GM18909 (cell line): ENCODE results near the gene CDC42BPB.
"Not testable (repeated sequence)": the region's sequence is repeated elsewhere in the genome, so short reads cannot be mapped to it uniquely, and the experiment has no call there.

Source experiments
- ATAC-seq: cut with Tn5 transposase; IDR thresholded peaks from one replicate; pipeline ENCODE4 v1.9.1; 2021; ENCODE audit warnings: mild to moderate bottlenecking; ENCODE audit not compliant: unreplicated experiment, poor library complexity

The CDC42BPB gene

DNA sequence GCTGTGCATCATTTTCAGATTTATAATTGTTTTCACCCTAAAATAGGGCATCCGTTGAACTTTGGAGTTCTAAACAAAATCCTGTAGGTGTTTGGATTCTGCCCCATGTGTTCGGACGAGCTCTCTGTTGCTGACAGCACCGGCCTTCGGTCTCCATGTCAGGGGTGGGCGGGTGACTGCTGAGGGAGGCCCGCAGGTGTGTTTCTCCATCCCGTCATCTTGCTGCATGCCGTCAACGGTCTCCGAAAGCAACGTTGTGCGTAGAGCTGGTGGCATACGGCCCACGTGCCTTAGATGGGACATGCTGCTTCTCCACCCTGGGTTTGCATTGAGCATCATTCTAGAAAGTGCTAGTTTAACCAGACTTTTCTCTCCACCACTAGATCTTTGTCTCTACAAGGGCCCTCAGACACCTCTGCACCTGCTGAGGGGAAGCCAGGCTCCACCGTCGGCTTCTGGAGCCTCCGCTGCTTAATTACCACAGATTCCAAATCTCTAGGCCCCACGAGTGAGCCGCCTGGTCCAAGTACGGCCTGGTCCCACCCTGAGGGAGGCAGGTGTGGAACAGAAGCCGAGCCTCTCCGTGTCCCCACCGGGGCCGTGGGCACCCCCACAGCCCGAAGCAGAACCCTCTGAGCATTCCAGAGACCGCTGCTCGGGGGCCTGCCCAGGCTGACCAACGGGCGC lies 150.6 kb downstream of the CDC42BPB start:
- ATAC-seq, result no peak

DNA sequence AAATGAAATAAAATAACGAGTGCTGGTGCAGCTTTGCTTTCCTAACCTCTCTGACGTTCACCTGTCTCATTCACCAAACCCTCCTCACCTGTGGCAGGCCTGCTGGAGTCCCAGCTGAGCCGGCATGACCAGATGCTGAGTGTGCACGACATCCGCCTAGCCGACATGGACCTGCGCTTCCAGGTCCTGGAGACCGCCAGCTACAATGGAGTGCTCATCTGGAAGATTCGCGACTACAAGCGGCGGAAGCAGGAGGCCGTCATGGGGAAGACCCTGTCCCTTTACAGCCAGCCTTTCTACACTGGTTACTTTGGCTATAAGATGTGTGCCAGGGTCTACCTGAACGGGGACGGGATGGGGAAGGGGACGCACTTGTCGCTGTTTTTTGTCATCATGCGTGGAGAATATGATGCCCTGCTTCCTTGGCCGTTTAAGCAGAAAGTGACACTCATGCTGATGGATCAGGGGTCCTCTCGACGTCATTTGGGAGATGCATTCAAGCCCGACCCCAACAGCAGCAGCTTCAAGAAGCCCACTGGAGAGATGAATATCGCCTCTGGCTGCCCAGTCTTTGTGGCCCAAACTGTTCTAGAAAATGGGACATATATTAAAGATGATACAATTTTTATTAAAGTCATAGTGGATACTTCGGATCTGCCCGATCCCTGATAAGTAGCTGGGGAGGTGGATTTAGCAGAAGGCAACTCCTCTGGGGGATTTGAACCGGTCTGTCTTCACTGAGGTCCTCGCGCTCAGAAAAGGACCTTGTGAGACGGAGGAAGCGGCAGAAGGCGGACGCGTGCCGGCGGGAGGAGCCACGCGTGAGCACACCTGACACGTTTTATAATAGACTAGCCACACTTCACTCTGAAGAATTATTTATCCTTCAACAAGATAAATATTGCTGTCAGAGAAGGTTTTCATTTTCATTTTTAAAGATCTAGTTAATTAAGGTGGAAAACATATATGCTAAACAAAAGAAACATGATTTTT lies 151.9 kb downstream of the CDC42BPB start:
- no peak for ATAC-seq

DNA sequence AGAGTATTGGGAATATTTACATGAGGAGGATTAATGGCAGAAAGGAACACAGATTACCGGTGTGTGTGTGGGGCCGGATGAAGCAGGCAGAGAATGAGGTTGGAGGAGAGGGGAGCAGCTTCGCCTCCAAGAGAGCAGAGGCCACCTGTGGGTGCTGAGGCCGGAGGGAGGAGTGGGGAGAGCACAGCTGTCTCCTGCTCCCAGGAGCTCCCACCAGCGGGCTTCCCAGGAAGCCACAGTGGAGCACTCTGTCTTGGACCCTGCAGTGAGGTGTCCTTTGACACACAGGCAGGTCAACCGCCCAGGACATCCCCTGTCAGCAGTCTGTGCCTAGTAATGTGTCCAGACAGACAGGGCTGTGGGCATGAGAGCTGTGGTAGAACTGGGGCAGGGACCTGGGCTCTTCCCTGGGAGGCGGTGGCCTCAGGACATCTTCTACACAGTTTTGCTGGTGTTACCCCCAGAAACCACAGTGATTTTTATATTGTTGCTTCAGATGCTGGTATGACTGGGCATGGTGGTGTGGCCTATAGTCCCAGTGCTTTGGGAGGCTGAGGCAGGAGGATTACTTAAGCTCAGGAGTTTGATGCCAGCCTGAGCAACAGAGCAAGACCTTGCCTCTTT lies 153.3 kb downstream of the CDC42BPB start:
- no peak for ATAC-seq

DNA sequence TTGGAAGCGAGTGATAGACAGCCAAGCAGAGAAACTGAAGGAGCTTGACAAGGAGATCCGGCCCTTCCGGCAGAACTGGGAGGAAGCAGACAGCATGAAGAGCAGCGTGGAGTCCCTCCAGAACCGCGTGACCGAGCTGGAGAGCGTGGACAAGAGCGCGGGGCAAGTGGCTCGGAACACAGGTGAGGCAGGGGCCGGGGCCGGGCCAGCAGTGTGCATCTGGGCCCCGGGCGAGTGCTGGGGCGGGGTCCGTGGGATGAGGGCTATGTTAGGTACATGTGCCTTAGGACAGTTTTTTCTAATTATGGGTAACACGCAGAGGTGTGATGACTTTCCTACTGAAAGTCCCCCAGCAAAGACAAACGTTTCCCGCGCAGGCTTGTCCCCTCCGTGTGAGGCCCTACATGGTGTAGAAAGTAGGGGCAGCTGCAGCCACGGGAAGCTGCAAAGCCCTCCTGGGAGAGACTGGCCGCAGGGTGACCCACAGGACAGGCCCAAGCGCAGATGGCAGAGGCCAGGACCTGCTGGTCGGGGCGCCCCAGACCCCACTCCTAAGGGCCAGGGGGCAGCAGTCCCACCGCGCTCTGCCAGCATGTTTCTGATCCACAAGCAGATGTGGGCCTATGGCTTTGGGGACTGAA lies 154.0 kb downstream of the CDC42BPB start:
- ATAC-seq, result no peak

DNA sequence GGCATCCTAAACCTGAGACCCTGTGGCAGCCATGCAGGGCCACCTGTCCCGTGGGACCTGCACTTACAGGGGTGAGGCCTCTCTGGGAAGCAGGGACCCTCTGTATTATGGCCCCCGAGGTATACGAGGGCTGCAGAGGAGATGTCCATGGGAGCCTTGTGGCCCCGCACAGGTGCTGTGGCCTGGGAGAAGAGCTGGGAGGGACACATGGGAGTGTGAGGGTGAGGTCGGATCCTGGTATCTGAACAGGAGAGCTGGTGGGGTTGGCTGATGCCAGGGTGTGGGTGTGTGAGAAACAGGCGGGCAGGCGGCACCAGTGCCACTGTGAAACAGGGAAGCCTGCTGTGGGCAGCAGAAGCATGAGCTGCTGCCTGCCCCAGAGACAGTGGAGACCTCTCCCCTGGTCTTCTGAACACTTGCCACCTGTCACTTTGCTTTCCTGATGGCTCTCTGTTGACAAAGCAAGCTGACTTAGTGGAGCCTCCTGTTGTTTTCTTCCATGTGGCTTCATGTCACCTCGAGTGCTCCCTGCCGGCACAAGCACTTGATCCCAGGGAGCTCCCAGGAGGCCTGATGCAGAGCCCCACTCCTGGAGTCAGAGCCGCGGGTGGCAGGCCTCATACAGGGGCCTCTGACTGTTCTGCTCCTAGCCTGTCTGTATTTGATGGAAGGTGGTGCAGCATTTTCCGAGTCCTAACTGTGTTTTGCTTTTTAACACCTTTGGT lies 154.7 kb downstream of the CDC42BPB start:
- no peak for ATAC-seq

DNA sequence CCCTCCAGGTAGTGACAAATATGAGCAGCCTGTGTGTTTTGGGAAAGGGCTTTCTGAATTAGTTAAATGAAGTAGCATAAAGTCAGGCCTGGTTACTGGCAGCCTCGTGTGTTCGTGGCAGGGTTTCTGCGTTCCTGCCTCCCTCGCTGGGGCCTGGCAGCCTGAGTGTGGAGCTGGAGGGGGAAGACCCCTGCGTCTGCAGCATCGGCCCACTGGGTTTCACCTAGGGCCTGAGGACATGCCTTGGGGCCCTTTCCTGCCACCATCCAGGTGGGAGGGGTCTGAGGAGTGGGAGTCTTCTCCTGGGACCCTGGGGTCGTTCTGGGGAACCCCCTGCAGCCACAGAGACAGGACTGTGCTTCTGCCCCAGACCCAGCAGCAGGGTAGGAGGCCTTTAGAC lies 155.3 kb downstream of the CDC42BPB start:
- ATAC-seq, result no peak

DNA sequence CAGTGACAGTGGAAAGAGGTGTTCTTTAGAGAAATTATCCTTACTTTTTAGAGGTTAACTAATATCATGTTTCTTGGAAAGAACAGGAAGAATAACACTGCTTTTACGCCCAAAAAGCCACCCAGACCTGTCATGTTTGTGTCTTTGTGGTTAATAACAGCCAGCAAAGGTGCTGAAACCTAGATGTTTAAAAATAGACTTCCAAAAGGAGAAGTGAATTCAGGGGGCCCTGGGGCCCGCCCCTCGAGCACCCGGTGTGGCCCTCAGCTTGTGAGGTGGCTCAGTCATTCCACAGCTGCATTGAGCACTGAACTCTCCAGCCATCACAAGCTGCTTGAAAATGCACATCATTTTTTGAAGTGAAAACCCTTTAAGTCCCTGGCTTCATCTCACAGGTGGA lies 155.7 kb downstream of the CDC42BPB start:
- ATAC-seq, result peak; percentile 79

DNA sequence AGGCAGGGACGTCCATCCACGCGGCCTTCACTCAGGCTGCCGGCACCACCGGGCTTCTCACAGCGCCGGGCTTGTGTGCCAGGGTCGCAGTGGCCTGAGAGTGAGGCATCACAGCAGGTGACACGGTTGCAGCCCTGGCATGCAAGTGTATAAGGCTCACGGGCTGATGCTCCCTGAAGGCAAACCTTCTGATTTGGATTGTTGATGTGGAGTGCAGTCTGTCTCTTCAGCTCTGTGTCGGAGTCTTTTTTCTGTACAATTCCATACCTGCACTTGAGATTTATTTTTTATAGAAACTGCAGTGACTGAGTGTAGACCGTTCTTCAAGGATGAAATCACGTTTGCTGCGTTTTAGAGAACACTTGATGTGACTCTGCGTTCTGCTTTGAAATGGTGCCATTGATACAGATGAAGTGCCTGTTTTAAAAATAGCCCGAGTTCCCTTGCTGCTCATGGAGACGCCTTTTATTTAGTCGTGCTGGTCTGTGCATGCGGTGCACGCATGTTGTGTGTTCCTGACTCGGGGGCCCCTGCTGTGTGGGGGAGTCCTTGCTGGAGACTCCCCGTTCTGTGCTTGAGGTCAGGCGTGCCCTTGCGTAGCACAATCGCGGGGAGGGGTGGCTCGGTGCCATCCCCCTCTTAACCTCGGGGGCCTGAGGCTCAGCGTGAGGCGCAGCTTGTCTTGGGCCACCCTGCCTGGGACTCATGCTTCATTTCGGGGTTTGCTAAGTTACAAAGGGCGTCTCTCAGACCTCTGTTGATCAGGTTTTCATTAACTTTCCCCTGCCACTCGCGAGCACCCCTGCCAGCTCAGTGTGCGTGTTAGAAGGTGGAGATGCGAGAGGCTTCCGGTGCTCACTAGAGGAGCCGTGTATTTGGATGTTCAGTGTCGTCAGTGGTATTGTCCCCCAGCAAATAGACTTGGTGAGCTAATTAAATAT lies 156.4 kb downstream of the CDC42BPB start:
- ATAC-seq, result peak; percentile 66

DNA sequence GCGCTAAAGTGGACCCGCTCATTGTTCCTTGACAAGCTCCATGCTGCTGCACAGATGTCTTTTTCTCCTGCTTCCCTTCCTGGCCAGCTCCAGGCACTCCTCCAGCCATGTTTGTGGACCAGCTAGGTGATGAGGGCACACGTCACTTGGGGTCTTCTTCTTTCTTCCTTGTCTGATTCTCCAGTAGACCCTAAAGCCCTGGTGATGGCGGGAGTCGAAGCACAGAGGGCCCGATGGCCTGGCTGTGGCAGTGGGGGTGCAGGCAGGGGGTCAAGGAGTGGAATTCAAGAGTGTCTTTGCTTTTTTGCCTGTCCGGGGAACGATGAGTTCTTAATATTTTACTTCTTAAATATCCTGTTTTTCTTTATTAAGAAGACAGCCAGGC lies 157.8 kb downstream of the CDC42BPB start:
- ATAC-seq, result no peak

DNA sequence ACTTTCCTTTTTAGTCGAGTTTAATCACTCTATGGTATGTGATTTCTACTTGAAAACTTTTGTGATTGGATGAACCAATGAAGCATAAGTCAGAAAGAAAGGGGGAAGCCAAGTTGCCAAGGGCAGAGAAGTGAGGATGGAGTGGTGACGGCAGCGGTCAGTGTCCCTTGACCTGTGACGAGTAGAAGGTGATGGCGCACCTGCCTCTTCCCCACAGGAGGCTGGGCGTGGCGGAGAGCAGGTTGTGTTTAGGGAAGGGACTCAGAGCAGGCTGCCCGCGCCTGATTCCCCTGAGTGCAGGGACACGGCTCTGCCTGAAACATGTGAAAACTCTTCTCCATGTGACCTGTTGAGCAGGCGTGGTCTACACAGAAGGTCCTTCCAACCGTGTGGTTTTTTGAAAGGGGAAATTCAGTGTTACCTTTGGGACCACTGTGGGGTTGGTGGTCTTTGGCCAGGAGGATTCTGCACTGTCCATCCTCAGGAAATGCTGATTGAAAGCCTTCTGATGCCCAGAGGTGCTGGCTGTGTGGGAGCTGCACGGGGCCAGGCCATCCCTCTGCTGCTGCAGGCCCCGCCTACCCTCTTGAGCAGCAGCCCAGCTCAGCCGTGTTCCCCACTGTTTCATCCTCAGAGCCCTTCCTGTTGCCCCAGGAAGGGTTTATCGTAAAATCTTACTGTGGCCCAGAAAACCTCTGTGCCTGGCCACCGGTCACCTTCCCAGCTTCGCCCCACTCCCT lies 158.4 kb downstream of the CDC42BPB start:
- ATAC-seq, result no peak

DNA sequence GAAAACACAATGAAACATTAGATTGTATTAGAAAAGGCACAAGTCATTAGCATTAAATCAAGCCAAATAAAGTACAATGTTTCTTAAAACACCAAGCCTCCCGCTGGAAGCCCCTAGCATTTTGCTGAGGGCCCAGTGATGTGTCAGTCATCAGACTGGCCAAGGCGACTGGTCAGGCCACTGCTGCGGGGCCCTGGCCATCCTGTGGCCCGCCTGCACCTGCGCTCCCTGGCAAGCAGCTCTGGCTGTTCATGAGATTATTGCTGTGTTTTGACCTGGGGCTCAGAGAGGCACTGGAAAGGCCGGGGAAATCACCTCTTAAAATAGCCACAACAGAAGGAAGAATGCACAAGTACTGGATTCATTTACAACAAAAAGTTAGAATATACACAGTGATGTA lies 159.1 kb downstream of the CDC42BPB start:
- ATAC-seq, result no peak

DNA sequence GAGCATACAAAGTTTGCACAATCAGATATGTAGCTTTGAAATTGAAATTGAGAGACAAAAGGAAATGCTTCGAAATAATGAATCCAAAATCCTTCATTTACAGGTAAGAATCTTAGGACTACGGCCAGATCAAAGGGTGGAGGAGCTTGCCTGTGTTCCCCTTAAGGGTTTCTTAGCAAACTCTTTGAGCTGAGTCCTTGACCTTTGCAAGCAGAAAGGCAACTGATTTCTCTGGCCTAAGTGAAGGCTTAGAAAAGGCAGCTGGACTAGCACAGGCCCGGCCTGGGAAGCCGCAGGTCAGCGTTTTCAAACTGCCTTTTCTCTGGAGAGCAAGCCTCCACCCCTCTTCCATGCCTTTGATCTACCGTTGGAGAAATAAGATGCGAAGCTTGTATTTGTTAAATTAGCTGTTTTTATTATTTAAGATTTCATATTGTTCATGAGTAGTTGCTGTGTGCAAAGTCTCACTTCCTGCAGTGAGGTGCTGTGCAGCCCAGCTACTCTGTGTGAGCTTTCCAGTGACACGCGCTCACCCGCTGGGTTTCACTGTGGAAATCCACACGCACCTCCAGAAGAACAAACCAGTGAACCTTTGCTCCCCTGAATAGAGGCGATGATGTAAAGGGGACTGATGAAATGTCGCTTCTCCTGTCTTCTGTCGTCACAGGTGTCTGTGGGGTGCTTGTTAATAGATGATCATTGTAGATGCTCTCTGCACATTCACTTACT lies 159.9 kb downstream of the CDC42BPB start:
- no peak for ATAC-seq

DNA sequence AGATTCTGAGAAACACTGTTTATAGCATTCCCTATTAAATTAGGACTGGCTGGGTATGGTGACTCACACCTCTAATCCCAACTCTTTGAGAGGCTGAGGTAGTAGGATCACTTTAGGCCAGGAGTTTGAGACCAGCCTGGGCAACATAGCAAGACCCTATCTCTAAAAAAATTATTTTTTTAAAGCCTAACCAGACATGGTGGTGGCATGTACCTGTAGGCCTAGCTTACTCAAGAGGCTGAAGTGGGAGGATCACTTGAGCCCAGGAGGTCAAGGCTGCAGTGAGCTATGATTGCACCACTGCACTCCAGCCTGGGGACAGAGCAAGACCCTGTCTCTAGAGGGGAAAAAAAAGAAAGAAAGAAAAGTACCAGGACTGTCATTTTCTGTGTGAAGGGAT lies 160.6 kb downstream of the CDC42BPB start:
- ATAC-seq, result not testable (repeated sequence)

DNA sequence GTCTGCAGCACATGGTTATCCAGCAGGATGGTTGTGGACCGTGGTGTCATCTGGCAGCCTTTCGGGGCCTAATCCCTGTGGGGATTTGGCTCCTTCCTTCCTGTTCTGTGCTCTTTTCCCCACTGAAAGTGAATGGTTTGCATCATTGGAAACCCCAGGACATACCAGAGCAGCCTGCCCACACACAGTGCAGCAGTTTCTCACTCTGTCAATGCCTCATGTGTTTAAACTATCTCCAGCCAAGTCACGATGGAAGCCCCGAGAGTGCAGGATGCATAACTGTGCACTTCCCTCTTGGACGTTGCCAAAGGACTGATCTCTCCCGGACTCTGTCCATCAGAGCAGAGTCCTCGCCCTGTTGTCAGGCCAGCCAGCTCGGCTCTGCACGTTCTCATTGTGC lies 163.9 kb downstream of the CDC42BPB start:
- ATAC-seq, result no peak

DNA sequence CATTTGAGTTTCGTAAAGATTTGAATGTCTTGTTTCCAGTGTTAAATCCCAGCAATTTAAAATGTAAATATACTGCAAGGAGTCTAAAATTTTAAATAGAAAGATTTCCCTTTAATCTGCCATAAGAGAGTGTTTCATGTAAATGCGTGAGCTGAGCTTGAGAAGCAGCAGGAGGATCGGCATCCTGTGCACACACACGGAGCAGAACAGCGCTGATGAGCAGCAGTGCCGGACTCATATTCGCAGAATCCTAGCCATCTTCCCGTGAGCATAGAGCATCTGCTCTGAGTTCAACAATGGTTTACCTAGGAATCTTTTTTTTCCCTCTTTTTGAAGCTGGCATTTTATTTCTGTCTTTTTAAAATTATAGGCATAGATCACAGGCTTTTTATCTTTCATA lies 164.7 kb downstream of the CDC42BPB start:
- ATAC-seq, result no peak

DNA sequence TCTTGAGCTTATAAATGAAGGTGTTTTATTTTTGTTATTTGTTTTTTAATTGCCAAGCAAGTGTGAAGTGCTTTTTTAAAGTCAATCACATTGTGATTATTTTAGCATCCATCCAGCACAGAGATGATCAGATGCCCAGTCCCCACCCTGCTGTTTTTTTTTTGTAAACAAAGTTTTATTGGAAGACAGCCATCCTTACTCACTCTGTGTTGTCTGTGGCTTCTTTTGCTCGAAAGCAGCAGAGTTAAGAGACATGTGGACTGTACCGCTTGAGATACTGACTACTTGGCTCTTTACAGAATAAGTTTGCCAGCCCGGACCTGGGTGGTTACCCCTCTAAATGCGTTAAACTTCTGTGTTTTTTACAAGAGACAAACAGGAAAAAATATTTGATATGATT lies 165.8 kb downstream of the CDC42BPB start:
- no peak for ATAC-seq

DNA sequence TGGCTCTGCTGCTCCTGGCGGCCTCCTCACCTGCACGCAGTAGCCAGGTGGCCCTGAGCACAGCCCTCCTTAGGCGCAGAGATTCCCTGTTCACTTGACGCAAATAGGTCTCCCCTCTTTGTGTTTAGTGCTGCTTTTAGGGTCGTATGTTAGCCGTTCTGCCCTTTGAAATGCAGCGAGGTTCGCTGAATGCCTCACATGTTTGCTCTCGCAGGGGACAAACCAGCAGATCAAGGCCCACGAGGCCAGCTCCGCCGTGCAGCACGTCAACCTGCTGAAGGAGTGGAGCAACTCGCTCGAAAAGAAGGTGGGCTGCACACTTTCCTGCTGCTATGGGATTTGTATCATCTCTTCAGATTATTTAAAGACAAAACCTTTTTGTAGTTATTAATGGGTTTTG lies 166.2 kb downstream of the CDC42BPB start:
- ATAC-seq, result no peak

DNA sequence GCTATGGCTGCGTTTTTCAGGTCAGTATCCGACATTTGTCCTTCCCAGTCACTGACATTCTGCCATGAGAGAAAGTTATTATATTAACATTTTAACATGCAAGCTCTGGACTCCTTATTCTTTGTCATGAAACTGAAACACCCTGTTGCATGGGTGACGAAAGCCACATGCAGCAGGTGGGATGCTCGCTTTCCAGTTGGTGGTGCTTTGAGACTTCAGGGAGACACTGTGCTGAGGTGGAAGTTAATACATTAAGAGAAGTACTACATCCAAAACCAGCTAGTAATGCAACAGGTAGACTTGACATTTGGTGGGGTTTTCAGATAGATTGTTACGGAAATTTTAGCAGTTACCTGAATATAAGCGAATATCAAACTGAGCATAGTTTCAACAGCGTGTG lies 167.7 kb downstream of the CDC42BPB start:
- no peak for ATAC-seq
